Measurements from ENCODE around the gene PPP1R13L. TPM values are rescaled to one million over a fixed set of nuclear protein-coding genes. Genes with fewer than 3 reads are reported as not detected.

The PPP1R13L gene
- total RNA-seq, 1 donor from 2014 or later: 29.0 TPM

DNA sequence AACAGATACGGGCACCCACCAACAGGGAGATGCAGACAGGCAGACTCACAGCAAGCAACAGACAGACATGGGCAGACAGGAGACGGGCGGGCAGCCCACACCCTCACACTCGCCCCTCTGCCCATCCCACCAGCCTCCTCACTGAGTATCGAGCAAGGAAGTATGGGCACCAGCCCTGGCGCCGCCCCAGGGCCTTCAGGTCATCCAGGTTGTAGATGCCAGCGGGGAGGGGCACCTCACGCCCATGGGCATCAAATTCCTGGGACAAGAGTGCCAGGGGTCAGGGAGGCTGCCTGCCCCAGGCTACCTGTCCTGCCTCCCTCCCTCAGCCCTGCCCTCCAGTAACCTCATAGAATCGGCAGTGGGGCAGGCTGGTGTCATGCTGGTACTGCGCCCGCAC, 40.2 kb downstream of the PPP1R13L start:
- no peak for DNase-seq

DNA sequence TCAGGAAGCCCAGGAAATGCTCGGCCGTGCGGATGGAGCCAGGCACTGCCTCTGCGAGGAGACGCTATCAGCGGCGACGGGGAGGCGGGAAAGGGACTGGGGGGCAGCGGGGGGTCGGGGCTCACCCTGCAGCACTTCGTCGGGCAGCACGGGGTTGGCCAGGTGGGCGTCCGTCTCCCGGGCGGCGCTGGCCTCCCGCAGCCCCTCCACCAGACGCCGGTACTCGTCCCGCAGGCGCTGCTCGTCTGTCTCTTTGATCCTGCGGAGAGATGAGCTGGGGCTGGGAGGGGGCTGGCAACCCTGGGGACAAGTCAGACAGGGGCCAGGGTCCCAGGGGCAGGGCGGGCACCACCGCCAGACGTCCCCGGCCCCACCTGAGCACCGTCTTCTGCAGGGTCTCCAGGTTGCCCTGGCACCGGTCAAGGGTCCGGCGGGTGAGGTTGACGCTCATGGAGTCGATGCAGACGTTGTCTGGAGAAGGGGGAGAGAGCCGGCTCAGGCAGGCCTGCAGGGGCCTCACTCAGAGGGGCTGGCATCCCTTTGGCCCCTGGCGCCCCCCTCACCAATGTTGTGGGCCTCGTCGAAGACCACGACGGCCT, 40.9 kb downstream of the PPP1R13L start:
- no peak for DNase-seq

GRCh38 chr19:45362291-45362690, 42.6 kb downstream of the PPP1R13L start:
- DNase-seq: no peak

DNA sequence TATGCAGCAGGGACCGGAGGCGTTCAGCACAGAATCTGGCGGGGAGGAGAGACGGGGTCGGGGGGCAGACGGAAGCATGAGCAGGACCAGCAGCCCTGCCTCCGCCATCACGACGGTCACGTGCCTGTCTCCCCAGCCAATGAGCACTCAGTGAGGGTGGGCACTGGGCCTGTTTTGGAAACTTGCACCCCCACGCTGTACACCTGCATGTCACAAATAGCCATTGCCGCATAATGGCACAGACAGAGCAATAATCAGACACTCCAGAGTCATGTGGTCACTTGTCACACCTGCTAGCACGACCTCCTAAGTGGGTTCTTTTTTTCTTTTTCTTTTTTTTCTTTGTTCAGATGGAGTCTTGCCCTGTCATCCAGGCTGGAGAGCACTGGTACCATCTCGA, 43.3 kb downstream of the PPP1R13L start:
- DNase-seq: no peak

- no peak for DNase-seq
Observed at GRCh38 chr19:45358213-45358792, 46.6 kb downstream of the PPP1R13L start.

DNA sequence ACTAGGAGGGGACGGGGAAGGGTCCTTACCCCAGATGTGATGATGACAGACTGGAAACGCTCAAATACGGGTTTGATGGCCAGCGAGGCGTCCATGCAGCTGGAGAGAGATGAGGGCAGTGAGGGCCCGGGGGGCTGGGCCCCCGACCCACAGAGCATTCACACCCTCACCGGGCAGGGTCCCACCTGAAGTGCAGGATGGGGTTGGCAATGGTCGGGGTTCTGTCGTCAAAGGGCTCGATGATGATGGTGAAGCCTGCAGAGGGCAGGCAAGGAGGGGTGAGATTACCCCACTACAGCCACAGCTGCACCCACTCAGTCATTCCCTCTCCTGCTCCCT, 47.5 kb downstream of the PPP1R13L start:
- DNase-seq: no peak

GRCh38 chr19:45356760-45357444, 48.0 kb downstream of the PPP1R13L start:
- no peak for DNase-seq

DNA sequence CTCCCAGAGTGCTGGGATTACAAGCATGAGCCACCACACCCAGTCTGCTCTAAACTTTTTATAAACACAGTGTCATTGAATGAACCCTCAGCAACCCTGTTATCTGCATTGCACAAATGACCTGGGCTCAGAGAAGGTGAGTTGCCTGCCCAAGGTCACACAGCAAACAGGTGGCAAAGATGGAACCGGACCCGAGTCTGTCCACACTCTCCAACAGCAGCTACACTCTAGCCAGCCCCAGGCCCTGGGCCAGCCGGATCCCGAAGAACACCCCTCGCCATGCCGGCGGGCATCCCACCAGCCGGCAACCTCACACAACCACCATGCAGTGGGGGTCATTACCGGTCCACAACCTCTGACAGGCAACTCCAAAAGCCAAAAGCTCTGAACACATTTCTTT, 49.0 kb downstream of the PPP1R13L start:
- DNase-seq: no peak

- DNase-seq: no peak
Observed at GRCh38 chr19:45355402-45355801, 49.5 kb downstream of the PPP1R13L start.

GRCh38 chr19:45354241-45354842, 50.5 kb downstream of the PPP1R13L start:
- DNase-seq: no peak

DNA sequence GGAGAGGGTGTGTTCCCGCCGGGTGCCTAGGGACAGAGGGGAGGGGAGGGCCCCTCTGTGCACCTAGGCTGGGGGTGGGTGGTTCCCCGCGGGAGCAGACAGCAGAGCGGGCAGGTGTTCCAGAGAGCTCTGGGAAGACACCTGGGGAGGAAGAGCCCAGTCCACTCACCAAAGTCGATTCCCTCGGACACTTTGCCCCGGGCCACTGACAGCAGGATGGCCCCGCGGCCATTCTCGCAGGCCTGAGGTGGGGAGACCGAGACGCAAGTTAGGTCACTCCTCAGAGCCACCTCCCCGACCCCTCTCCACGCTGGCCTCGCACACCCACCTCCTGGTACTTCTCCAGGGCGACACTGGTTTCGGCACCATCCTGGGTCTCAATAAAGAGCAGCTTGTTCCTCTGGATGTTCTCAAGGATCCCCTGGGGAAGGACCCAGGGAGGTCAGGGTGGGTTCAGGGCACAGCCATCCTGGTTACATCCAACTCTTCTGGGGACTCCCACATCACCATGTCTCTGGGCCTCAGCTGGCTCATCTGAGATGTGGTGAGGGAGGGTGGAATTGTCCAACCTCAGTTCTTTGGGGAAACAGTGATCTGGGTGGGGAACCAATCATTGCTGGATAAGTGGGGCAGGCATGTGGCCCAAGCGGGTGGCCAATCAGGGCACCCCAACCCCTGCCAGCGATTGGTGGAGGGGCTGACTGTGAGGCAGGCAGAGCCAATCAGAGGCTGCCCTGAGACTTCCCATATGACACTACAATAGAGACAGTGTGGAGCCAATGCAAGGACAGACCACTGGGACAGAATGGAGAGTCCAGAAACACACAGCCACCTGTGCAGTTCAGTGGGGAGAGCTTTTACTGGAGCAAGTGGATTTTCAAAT, 51.7 kb downstream of the PPP1R13L start:
- DNase-seq: no peak

DNA sequence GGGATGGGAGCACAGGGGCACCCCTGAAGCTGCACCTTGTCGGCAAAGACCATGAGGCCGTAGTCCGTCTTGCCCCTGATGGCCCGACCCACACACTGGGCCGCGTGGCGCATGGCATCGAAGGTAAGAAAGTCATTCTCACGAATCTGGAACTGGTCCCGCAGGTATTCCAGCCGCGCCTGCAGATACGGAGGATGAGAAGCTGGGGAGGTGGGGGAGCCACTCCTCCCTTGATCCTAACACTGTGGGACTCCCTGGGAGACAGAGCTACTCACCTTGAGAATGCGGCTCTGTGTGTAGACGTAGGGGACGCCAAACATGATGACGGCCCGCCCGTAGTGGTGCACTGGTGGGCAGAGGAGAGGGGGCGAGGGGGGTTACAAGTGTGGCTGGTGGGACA, 52.4 kb downstream of the PPP1R13L start:
- no peak for DNase-seq

GRCh38 chr19:45352062-45352461, 52.8 kb downstream of the PPP1R13L start:
- no peak for DNase-seq

- DNase-seq: no peak
Observed at GRCh38 chr19:45351401-45351952, 53.4 kb downstream of the PPP1R13L start.

GRCh38 chr19:45350477-45351058, 54.3 kb downstream of the PPP1R13L start:
- DNase-seq: no peak

- DNase-seq: no peak
Observed at GRCh38 chr19:45349430-45349941, 55.4 kb downstream of the PPP1R13L start.

DNA sequence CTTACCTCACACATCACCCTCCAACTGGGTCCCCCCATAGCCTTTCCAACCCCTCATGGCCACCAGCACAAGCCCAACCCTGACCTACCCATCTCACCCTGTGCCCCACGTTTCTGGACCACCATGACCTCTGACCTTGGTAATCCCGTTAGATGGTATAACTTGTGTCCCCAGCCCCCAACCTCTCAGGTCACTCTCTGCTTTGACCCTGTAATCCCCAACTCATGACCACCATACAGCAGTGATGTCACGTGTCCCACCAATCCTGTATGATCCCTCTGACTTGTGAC, 55.8 kb downstream of the PPP1R13L start:
- DNase-seq: no peak

DNA sequence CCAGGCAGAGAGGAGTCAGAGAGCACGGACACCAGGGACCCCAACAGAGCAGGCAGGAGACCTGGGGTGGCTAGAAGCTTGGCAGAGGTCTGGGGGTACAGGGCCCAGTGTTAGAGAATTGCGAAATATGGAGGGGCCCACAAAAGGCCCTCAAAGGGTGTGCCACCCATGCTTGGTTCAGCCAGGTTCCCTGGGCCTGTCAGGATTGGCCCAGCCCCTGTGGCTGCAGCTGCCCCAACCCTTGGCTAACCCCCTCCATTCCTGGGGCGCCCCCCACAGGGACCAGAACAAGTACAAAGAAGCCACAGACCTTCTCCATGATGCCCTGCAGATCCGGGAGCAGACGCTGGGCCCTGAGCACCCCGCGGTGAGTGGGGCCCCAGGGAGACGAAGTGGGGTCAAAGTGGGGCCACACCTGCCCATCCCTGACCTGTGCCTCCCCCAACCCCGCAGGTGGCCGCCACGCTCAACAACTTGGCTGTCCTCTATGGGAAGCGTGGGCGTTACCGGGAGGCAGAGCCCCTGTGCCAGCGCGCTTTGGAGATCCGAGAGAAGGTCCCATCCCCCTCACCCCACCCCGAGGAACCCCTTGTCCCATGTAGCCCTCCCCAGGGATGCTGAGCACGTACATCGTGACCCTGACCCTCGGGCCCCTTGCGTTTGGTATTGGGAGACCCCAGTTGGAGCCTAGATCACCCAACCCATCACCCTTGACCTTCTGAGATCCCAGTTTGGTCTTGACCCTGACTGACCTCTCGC, 56.3 kb downstream of the PPP1R13L start:
- no peak for DNase-seq

- no peak for DNase-seq
Observed at GRCh38 chr19:45347570-45348366, 57.1 kb downstream of the PPP1R13L start.

DNA sequence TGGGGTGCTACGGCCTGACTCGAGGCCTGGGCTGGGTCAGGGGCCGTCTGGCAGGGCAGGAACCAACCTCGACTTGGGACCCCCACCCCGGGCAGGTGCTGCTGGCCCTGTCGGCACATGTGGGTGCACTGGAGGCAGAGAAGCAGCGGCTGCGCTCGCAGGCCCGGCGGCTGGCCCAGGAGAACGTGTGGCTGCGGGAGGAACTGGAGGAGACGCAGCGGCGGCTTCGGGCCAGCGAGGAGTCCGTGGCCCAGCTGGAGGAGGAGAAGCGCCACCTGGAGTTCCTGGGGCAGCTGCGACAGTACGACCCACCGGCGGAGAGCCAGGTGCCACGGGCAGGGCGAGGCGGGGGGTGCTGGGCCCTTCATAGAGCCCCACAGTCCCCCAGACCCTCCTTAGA, 58.4 kb downstream of the PPP1R13L start:
- no peak for DNase-seq

Data from skin of body (tissue), 2 donors.